ENCODE measurements around the gene RGPD5.
"Not testable (repeated sequence)": the region's sequence is repeated elsewhere in the genome, so short reads cannot be mapped to it uniquely, and the experiment has no call there.

- TF ChIP-seq MAX (IDR thresholded peaks at IDR 0.05; ENCODE audit: insufficient read depth, insufficient read length); CTCF (IDR thresholded peaks at IDR 0.05; ENCODE audit: extremely low read depth in 1 of 2, insufficient read depth in 1 of 2, low read depth in 1 of 2, low read length in 2 of 2); FOS (IDR thresholded peaks at IDR 0.05; ENCODE audit: borderline replicate concordance, insufficient read depth, low read length); GATA2 (IDR thresholded peaks at IDR 0.05; ENCODE audit: insufficient read depth, insufficient read length, low read depth, low read length): not testable (repeated sequence)
Measured at GRCh38 chr2:109766886-109767578, 27.1 kb upstream of the RGPD5 start.
